Adrenal gland (tissue), 12 donors: Measurements from ENCODE around the gene VTN. TPM values are rescaled to one million over a fixed set of nuclear protein-coding genes. Genes with fewer than 3 reads are reported as not detected.

ENCODE experiments used
- DNase-seq, 7 donors: peaks; one replicate each; pipeline ENCODE4 v3.0.0-alpha.2; 2019 to 2020
- H3K27ac ChIP-seq, 5 donors: fragments of 200-600 bp; sonication (generic) in 4 of 5; 1 replicate in 3 of 5; 2 replicates in 2 of 5; pipeline versions ENCODE4 v1.5.1 to v1.8.0; 2016 to 2020; ENCODE audit warnings: mild to moderate bottlenecking in 1 of 5
- H3K27me3 ChIP-seq: fragments of 200-600 bp; 2 replicates; pipeline ENCODE4 v1.8.0; 2021
- H3K36me3 ChIP-seq, 2 donors: fragments of 200-600 bp; replicated peaks in 1 of 2; 1 replicate in 1 of 2; 2 replicates in 1 of 2; pipeline versions ENCODE4 v1.5.1 to v1.8.0; 2018 to 2022
- H3K4me1 ChIP-seq, 2 donors: fragments of 200-600 bp; replicated peaks in 1 of 2; 1 replicate in 1 of 2; 2 replicates in 1 of 2; pipeline versions ENCODE4 v1.5.1 to v1.8.0; 2018 to 2021
- H3K4me3 ChIP-seq, 4 donors: fragments of 200-600 bp; sonication (generic) in 3 of 4; one replicate each; pipeline ENCODE4 v1.5.1; 2016 to 2018
- H3K9me3 ChIP-seq, 3 donors: fragments of 200-600 bp; sonication (generic) in 1 of 3; replicated peaks in 1 of 3; 1 replicate in 2 of 3; 2 replicates in 1 of 3; pipeline versions ENCODE4 v1.5.1 to v1.8.0; 2016 to 2021
- CTCF ChIP-seq, 6 experiments: fragments of 450-650 bp in 4 of 6; fragments of 200-600 bp in 2 of 6; sonication (generic) in 1 of 6; IDR thresholded peaks; 1 replicate in 5 of 6; 2 replicates in 1 of 6; pipeline versions ENCODE4 v1.5.1 to v1.8.0; 2016 to 2021; ENCODE audit warnings: antibody characterized with exemption in 6 of 6, mild to moderate bottlenecking in 2 of 6, moderate library complexity in 1 of 6
- POLR2A ChIP-seq, 2 donors: fragments of 450-650 bp; IDR thresholded peaks; one replicate each; pipeline ENCODE4 v1.6.1; 2017; ENCODE audit warnings: antibody characterized with exemption in 2 of 2, mild to moderate bottlenecking in 2 of 2, moderate library complexity in 1 of 2
- WGBS, 4 donors: extraction: QIAGEN DNeasy Blood & Tissue Kit in 2 of 4; methylation state at CpG; one replicate each; pipeline versions ENCODE4 v1.1.5 to v1.1.7; 2013 to 2017; 5-methylcytosine and 5-hydroxymethylcytosine counted together
- intact Hi-C, 2 donors: fragments of 100-400 bp; cut with DNase I; formaldehyde crosslinking; loops; one replicate each; pipeline versions ENCODE4 v1.14.1 to v1.15.0; 2022 to 2023
- polyA plus RNA-seq, 3 donors: library from polyadenylated mRNA; stranded (reverse); fragments of 200-250 nt in 2 of 3; fragments of 350-450 nt in 1 of 3; fragmentation: Illumina TruSeq in 1 of 3; extraction: RNeasy Lipid Tissue Mini Kit (QIAGEN cat#74804) in 1 of 3; gene quantifications; one replicate each; pipeline ENCODE4 v1.2.3, GENCODE V29; 2013 to 2014
- total RNA-seq, 9 donors: library from RNA; depleted of rRNA in 4 of 9; stranded (reverse); fragments of >200 nt in 4 of 9; fragments of 120-200 nt in 1 of 9; fragmentation: NEBNext Ultra II Directional in 1 of 9; extraction: Animal tissue kit (Norgen Biotek cat#: 25700) in 1 of 9; gene quantifications; one replicate each; pipeline versions ENCODE4 v1.1.0 to v1.2.4, GENCODE V29; 2013 to 2023
- donor health status: healthy with polysubstance abuse.
- donor health status: Bipolar disorder and iron deficiency.
- donor health status: DM: yes; HTN: yes; CAD: no.
- donor health status: DM: no; HTN: no; CAD: no.
- donor health status: DM: no; HTN: no; CAD: no.
- donor health status: DM: yes; HTN: yes; CAD: no.

Gene VTN
- total and polyA plus RNA-seq, 12 donors: 5.5 to 470 (median 180) TPM

GRCh38 chr17:28397275-28397674 is 27.2 kb upstream of the VTN start:
- TF ChIP-seq POLR2A (IDR thresholded peaks at IDR 0.05) (no peak), CTCF (IDR thresholded peaks at IDR 0.05) (no peak)
- H3K9me3 ChIP-seq: no peaks in the 10 kb centered on the region
- intact Hi-C loops: no loop called here
- peaks cover 22 to 31% of the 10 kb centered on the region in 2 donors for H3K4me1 ChIP-seq
- no peak overlapping the region for H3K4me3 ChIP-seq
- no peaks in the 10 kb centered on the region for H3K27me3 ChIP-seq
- no peak for DNase-seq
- WGBS, 4 donors: 83 to 100% (median 96%) methylated on average over 2 to 3 of the region's 3 CpGs
- peak overlapping the region in 3 of 5 donors; percentile 29 to 77 (median 67) for H3K27ac ChIP-seq
- peaks cover 0 to 66% of the 10 kb centered on the region in 2 donors for H3K36me3 ChIP-seq

- Histone ChIP-seq H3K9me3 (no peaks in the 10 kb centered on the region), H3K36me3 (peaks cover 0 to 66% of the 10 kb centered on the region in 2 donors), H3K4me3 (no peak overlapping the region), H3K27ac (peak overlapping the region in 3 of 5 donors; percentile 29 to 77 (median 56)), H3K4me1 (peaks cover 22 to 31% of the 10 kb centered on the region in 2 donors), H3K27me3 (no peaks in the 10 kb centered on the region)
- TF ChIP-seq POLR2A (IDR thresholded peaks at IDR 0.05): peak in 1 of 2 donors; percentile 28
- no peak for TF ChIP-seq CTCF (IDR thresholded peaks at IDR 0.05)
- DNase-seq: peak in 5 of 7 donors; percentile 38 to 67 (median 56)
- intact Hi-C loops: no loop called here
- WGBS, 4 donors: 41 to 70% (median 58%) methylated on average over 5 to 6 of the region's 6 CpGs
Measured at GRCh38 chr17:28396635-28397239, 26.6 kb upstream of the VTN start.

- intact Hi-C loops: no loop called here
- Histone ChIP-seq H3K27ac (peak overlapping the region in 3 of 5 donors; percentile 29 to 77 (median 56)), H3K4me1 (peaks cover 22 to 31% of the 10 kb centered on the region in 2 donors), H3K4me3 (no peak overlapping the region), H3K9me3 (no peaks in the 10 kb centered on the region), H3K27me3 (no peaks in the 10 kb centered on the region), H3K36me3 (peaks cover 0 to 68% of the 10 kb centered on the region in 2 donors)
- WGBS, 4 donors: 82 to 89% (median 85%) methylated on average over 5 to 6 of the region's 6 CpGs
- TF ChIP-seq CTCF (IDR thresholded peaks at IDR 0.05): no peak
- TF ChIP-seq POLR2A (IDR thresholded peaks at IDR 0.05): no peak
- no peak for DNase-seq
Measured at GRCh38 chr17:28395968-28396367, 25.9 kb upstream of the VTN start.

- H3K4me1 ChIP-seq: peaks cover 22 to 31% of the 10 kb centered on the region in 2 donors
- WGBS, 4 donors: 56 to 100% (median 73%) methylated on average over 1 to 2 of the region's 2 CpGs
- no peak overlapping the region for H3K4me3 ChIP-seq
- intact Hi-C loops: no loop called here
- no peak for TF ChIP-seq CTCF (IDR thresholded peaks at IDR 0.05)
- TF ChIP-seq POLR2A (IDR thresholded peaks at IDR 0.05): no peak
- DNase-seq: no peak
- H3K9me3 ChIP-seq: no peaks in the 10 kb centered on the region
- no peaks in the 10 kb centered on the region for H3K27me3 ChIP-seq
- H3K36me3 ChIP-seq: peaks cover 0 to 71% of the 10 kb centered on the region in 2 donors
- H3K27ac ChIP-seq: no peak overlapping the region
Measured at GRCh38 chr17:28395426-28395825, 25.3 kb upstream of the VTN start.
